OCI-LY7 (cell line): ENCODE data around the gene RBM48. TPM values are rescaled to one million over a fixed set of nuclear protein-coding genes. Genes with fewer than 3 reads are reported as not detected.
"Not testable (repeated sequence)": the region's sequence is repeated elsewhere in the genome, so short reads cannot be mapped to it uniquely, and the experiment has no call there.

Source experiments
- BruUV-seq: library from RNA; stranded (reverse); fragments of 400-500 nt; replicated peaks from 2 replicates; lab custom pipeline; 2021; lab: Mats Ljungman, UMichigan
- CTCF ChIA-PET: fragments of 300-600 bp; sonication (Branson Sonifier 250); formaldehyde crosslinking; loops from one replicate; lab custom pipeline; 2022; ENCODE audit warnings: antibody characterized with exemption; ENCODE audit not compliant: unreplicated experiment; lab: Charles Lee
- POLR2A ChIA-PET: fragments of 300-600 bp; sonication (Branson Sonifier 250); formaldehyde crosslinking; loops from one replicate; lab custom pipeline; 2022; ENCODE audit warnings: antibody characterized with exemption; lab: Charles Lee
- DNase-seq: peaks from one replicate; pipeline ENCODE4 v3.0.0-alpha.2; 2015; ENCODE audit warnings: low spot score
- H2AFZ ChIP-seq: fragments of 200-600 bp; sonication (generic), shearing (Covaris generic); 2 replicates; pipeline ENCODE4 v1.6.1; 2014; ENCODE audit warnings: mild to moderate bottlenecking, antibody characterized with exemption, low read length, moderate library complexity
- H3K27ac ChIP-seq: fragments of 200-600 bp; sonication (generic); 2 replicates; pipeline ENCODE4 v1.5.1; 2014; ENCODE audit warnings: mixed run types, low read depth, mild to moderate bottlenecking, moderate library complexity, low read length, inconsistent platforms; ENCODE audit not compliant: poor library complexity, severe bottlenecking
- H3K36me3 ChIP-seq: fragments of 200-600 bp; sonication (generic); 2 replicates; pipeline ENCODE4 v1.6.1; 2014; ENCODE audit warnings: mild to moderate bottlenecking, antibody characterized with exemption, low read length, moderate library complexity, mixed read lengths; ENCODE audit not compliant: insufficient read depth
- H3K4me1 ChIP-seq: fragments of 200-600 bp; sonication (generic); 2 replicates; pipeline ENCODE4 v1.5.1; 2014; ENCODE audit warnings: mild to moderate bottlenecking, low read length; ENCODE audit not compliant: insufficient read depth, poor library complexity, severe bottlenecking
- H3K4me2 ChIP-seq: fragments of 200-600 bp; sonication (generic); 2 replicates; pipeline ENCODE4 v1.6.1; 2014; ENCODE audit warnings: mild to moderate bottlenecking, low read length
- H3K4me3 ChIP-seq: fragments of 200-600 bp; sonication (generic); 2 replicates; pipeline ENCODE4 v1.5.1; 2014; ENCODE audit warnings: mild to moderate bottlenecking, low read depth, low read length; ENCODE audit not compliant: poor library complexity, severe bottlenecking
- H3K79me2 ChIP-seq: fragments of 200-600 bp; sonication (generic); 2 replicates; pipeline ENCODE4 v1.6.1; 2016; ENCODE audit warnings: low read depth, mild to moderate bottlenecking, low read length, moderate library complexity, mixed read lengths; ENCODE audit not compliant: insufficient read depth
- H3K9me2 ChIP-seq: fragments of 200-600 bp; sonication (generic); 2 replicates; pipeline ENCODE4 v1.6.1; 2016; ENCODE audit warnings: mild to moderate bottlenecking, low read length, mixed read lengths; ENCODE audit not compliant: insufficient read depth
- H3K9me3 ChIP-seq: fragments of 200-600 bp; sonication (generic); 2 replicates; pipeline ENCODE4 v1.6.1; 2014; ENCODE audit warnings: mild to moderate bottlenecking, mixed run types, low read length, mixed read lengths
- H4K20me1 ChIP-seq: fragments of 200-600 bp; sonication (generic); 2 replicates; pipeline ENCODE4 v1.6.1; 2014; ENCODE audit warnings: mild to moderate bottlenecking, antibody characterized with exemption, low read length, moderate library complexity, mixed read lengths; ENCODE audit not compliant: insufficient read depth
- CTCF ChIP-seq: fragments of 200-600 bp; sonication (generic); conservative IDR thresholded peaks from 2 replicates; pipeline ENCODE4 v1.5.1; 2014; ENCODE audit warnings: mild to moderate bottlenecking, antibody characterized with exemption, low read length, moderate library complexity, mixed read lengths
- EZH2phosphoT487 ChIP-seq: fragments of 200-600 bp; sonication (generic); IDR thresholded peaks from 2 replicates; pipeline ENCODE4 v1.6.1; 2018; ENCODE audit warnings: low read depth, borderline replicate concordance, mild to moderate bottlenecking, mixed run types, antibody characterized with exemption, low read length, moderate library complexity, mixed read lengths
- intact Hi-C: fragments of 100-400 bp; cut with micrococcal nuclease; formaldehyde crosslinking; loops from one replicate; pipeline ENCODE4 v1.10.0; 2022; ENCODE audit not compliant: unreplicated experiment
- total RNA-seq, 2 experiments: library from RNA; depleted of rRNA in 1 of 2; stranded (reverse); fragments of >200 nt in 1 of 2; shearing (Covaris generic) in 1 of 2; gene quantifications; 2 replicates each; pipeline ENCODE4 v1.2.3, GENCODE V29; 2014 to 2022

RBM48 gene
- total RNA-seq, 2 experiments from 2014 or later: 10.7 to 15.1 TPM

GRCh38 chr7:92528958-92529264 is 316 bp downstream of the RBM48 start:
- H3K36me3 ChIP-seq: peaks cover 47% of the 10 kb centered on the region
- TF ChIP-seq EZH2phosphoT487 (no peak), CTCF (no peak)
- peak overlapping the region; percentile 92 for H2AFZ ChIP-seq
- peaks cover 46% of the 10 kb centered on the region for H3K79me2 ChIP-seq
- ChIA-PET CTCF (interaction anchor here (0.5 to 1.3 kb wide), 10 partner anchors 10 to 308 kb away, joined by 3 to 6 read pairs (median 4); partner anchors contain the start of genes CDK6, FAM133B and GATAD1), POLR2A (interaction anchor here (0.6 to 2.2 kb wide), 25 partner anchors 10 to 1611 kb away, joined by 3 to 10 read pairs (median 3); partner anchors contain the start of genes AKAP9, FAM133B and SAMD9)
- H3K27ac ChIP-seq: peak overlapping the region; percentile 67
- H3K4me2 ChIP-seq: peak overlapping the region; percentile 90
- H4K20me1 ChIP-seq: no peaks in the 10 kb centered on the region
- intact Hi-C loops: loop anchor here (2.0 to 5.0 kb wide), 5 partner anchors 58 to 704 kb away; partner anchors contain the start of genes AKAP9 and VPS50
- BruUV-seq: TSS peak; percentile 87
- DNase-seq: no peak
- no peaks in the 10 kb centered on the region for H3K9me3 ChIP-seq
- no peaks in the 10 kb centered on the region for H3K9me2 ChIP-seq
- peak overlapping the region; percentile 84 for H3K4me3 ChIP-seq
- peaks cover 14% of the 10 kb centered on the region for H3K4me1 ChIP-seq

- no peaks in the 10 kb centered on the region for H3K9me2 ChIP-seq
- H3K27ac ChIP-seq: no peak overlapping the region
- H3K4me2 ChIP-seq: no peak overlapping the region
- ChIA-PET POLR2A (no interaction called here), CTCF (no interaction called here)
- DNase-seq: no peak
- H2AFZ ChIP-seq: no peak overlapping the region
- intact Hi-C loops: no loop called here
- no peaks in the 10 kb centered on the region for H3K9me3 ChIP-seq
- no peaks in the 10 kb centered on the region for H4K20me1 ChIP-seq
- peaks cover 12% of the 10 kb centered on the region for H3K4me1 ChIP-seq
- peaks cover 8% of the 10 kb centered on the region for H3K79me2 ChIP-seq
- no peak overlapping the region for H3K4me3 ChIP-seq
- peaks cover 85% of the 10 kb centered on the region for H3K36me3 ChIP-seq
- TF ChIP-seq EZH2phosphoT487 (no peak), CTCF (no peak)
- no TSS peak for BruUV-seq
These were observed 6.0 kb downstream of the RBM48 start for GRCh38 chr7:92534572-92534971.

- DNase-seq, H3K4me2 ChIP-seq, H3K9me3 ChIP-seq, H3K36me3 ChIP-seq, H3K4me1 ChIP-seq, intact Hi-C loops, H3K4me3 ChIP-seq, H4K20me1 ChIP-seq, BruUV-seq, H2AFZ ChIP-seq, CTCF ChIA-PET, H3K9me2 ChIP-seq, H3K79me2 ChIP-seq, H3K27ac ChIP-seq: not testable (repeated sequence)
- POLR2A ChIA-PET: interaction anchor here (0.6 to 1.1 kb wide), 2 partner anchors 10 to 751 kb away, joined by 3 read pairs; no protein-coding TSS in a partner anchor
These were observed 14.9 kb downstream of the RBM48 start for GRCh38 chr7:92543542-92543941.

- intact Hi-C loops, H3K27ac ChIP-seq, H3K4me1 ChIP-seq, H3K36me3 ChIP-seq, BruUV-seq, POLR2A ChIA-PET, H3K4me2 ChIP-seq, DNase-seq, H3K79me2 ChIP-seq, H3K9me2 ChIP-seq, H3K9me3 ChIP-seq, H2AFZ ChIP-seq, CTCF ChIA-PET, H3K4me3 ChIP-seq, H4K20me1 ChIP-seq: not testable (repeated sequence)
These were observed 16.5 kb downstream of the RBM48 start for GRCh38 chr7:92545116-92545515.
